GM12878 (cell line): ENCODE data around the gene SHOC1.

Experiments
- RBBP5 ChIP-seq: fragments of 200-600 bp; sonication (generic); conservative IDR thresholded peaks from 2 replicates; pipeline ENCODE4 v1.6.1; 2016
- TAF1 ChIP-seq: IDR thresholded peaks from 2 replicates; pipeline ENCODE4 v1.6.1; 2011; ENCODE audit warnings: mild to moderate bottlenecking, low read depth, low read length, borderline replicate concordance

GRCh38 chr9:111832449-111832848 is 37.7 kb upstream of the SHOC1 start:
- no peak for TF ChIP-seq TAF1
- no peak for TF ChIP-seq RBBP5
